ENCODE data around the gene TAS2R40. TPM values are rescaled to one million over a fixed set of nuclear protein-coding genes. Genes with fewer than 3 reads are reported as not detected.

Gene TAS2R40
- total RNA-seq, 2 experiments from 2014 or later, result not detected

DNA sequence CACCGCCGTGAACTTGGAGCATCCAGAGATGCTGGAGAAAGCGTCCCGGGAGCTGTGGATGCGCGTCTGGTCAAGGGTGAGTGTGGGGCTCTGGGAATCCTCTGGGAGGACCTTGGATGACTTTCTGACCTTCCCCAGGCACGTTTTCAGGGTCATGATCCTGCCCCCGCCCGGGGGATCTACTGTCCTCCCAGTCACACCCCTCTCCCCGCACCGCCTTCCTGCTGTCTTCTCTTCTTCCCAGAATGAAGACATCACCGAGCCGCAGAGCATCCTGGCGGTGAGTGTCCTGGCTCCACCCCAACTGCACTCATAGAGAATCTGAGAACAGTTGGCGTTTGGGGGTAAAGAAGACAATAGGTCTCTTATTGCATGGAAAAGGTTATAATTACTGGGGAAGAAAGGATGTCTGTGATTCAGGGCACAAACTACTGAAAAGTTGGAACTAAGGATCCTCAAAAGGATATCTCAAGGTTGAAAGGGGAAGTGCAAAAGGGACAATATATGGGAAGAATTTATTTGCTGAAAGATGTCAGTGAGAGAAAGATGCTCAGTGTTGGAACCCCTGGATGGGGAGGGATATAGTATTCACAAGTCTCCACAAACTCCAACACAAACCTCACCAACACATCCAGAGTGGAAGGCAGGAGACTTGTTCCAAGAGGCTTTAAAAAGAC lies 43.3 kb downstream of the TAS2R40 start:
- CTCF ChIA-PET, result interaction anchor here (0.6 to 3.2 kb wide), 3 partner anchors 35 to 456 kb away, joined by 4 to 15 read pairs (median 7); no protein-coding TSS in a partner anchor
- POLR2A ChIA-PET, result interaction anchor here (0.6 to 1.9 kb wide), 4 partner anchors 9 to 801 kb away, joined by 3 to 9 read pairs (median 4); no protein-coding TSS in a partner anchor

DNA sequence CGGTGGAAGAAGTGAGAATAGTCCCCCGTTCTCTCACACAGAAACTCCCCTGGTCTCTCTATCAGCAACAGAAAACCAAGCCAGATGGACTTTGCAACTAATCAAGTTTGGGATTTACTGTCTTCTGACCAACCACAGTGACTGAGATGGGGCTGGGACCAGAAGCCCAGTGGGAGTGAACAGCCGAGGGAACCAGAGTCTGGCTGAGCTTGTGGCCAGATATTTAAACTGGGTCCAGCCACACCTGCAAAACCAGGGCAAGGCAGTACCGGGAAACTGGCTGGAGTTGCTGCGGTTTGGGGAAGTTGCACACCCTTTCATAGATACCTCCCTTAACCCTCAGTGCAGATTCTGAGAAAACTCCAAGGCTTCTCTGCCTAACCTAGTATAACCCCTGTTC lies 47.4 kb downstream of the TAS2R40 start:
- POLR2A ChIA-PET, result interaction anchor here (1.9 kb wide), 1 partner anchor 19 kb away, joined by 4 read pairs; the partner anchor contains the start of gene CASP2
- CTCF ChIA-PET, result interaction anchor here (1.4 kb wide), 1 partner anchor 11 kb away, joined by 3 read pairs; no protein-coding TSS in a partner anchor

DNA sequence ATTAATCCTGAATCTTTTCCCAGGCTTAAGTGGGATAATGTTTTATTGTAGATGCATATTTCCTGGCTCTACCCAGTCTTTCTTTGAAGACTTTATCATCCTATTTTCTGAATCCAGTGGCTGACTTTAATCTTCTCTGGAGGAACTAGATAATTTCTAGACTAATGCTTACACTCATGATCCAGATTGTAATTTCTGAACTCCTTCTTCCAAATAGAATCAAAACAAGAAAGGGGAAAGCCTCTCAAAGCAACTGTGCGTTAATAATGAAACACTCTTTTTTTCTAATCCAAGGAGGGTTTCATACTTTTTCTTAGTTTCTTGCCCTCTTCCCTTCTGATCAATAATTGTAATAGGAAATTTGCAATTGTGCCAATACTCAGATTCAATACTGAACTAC lies 49.4 kb downstream of the TAS2R40 start:
- POLR2A ChIA-PET, result interaction anchor here (0.7 kb wide), 1 partner anchor 101 kb away, joined by 4 read pairs; no protein-coding TSS in a partner anchor
- CTCF ChIA-PET, result interaction anchor here (1.0 kb wide), 1 partner anchor 30 kb away, joined by 3 read pairs; no protein-coding TSS in a partner anchor

Other genes starting within 250 kb of the TAS2R40 start
- gene OR9A2, start 194.9 kb upstream of the TAS2R40 start, total RNA-seq, result not detected
- not detected for gene OR6V1, start 169.7 kb upstream of the TAS2R40 start, total RNA-seq
- gene PIP, start 90.0 kb upstream of the TAS2R40 start, total RNA-seq, result not detected
- gene TAS2R39, start 38.6 kb upstream of the TAS2R40 start, total RNA-seq, result not detected
- 100 to 1,000 TPM; 131 to 132 TPM for gene GSTK1, start 41.4 kb downstream of the TAS2R40 start, total RNA-seq
- gene TMEM139, start 62.9 kb downstream of the TAS2R40 start, total RNA-seq, result under 1 TPM; 0.52 to 0.80 TPM
- gene CASP2, start 66.3 kb downstream of the TAS2R40 start, total RNA-seq, result 100 to 1,000 TPM; 106 TPM
- gene CLCN1, start 94.1 kb downstream of the TAS2R40 start, total RNA-seq, result not detected
- 1 to 10 TPM; 2.2 to 2.3 TPM for gene FAM131B, start 140.7 kb downstream of the TAS2R40 start, total RNA-seq
- gene ZYX, start 159.3 kb downstream of the TAS2R40 start, total RNA-seq, result 100 to 1,000 TPM; 105 to 107 TPM
- gene EPHA1, start 186.8 kb downstream of the TAS2R40 start, total RNA-seq, result under 1 TPM; 0.69 to 0.82 TPM
- gene TAS2R60, start 221.4 kb downstream of the TAS2R40 start, total RNA-seq, result not detected

All from activated CD8-positive, alpha-beta memory T cell treated with anti-CD3 and anti-CD28 coated beads for 36 hours (primary cell).